ENCODE results near the gene TMEM63C.

Gene TMEM63C

DNA sequence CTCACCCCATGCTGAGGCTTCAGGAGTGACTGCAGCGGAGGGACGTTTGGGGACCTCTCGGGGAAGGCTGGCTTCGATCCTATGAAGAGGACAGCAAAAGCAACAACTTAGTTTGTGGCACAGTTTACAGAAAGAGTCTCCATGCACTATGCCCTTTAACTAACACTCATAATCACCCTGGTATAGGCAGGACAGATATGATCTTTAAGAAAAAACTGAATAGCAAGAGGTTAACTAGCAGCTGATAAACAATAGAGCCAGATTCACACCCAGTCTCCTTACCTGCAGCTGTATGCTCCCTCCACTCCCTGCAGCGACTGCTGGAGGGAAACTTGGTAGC, 27.4 kb downstream of the TMEM63C start:
- POLR2A ChIA-PET = no interaction called here
- no peaks in the 10 kb centered on the region for H3K9me3 ChIP-seq (ENCODE audit: control insufficient read depth, insufficient read depth, low read depth, low read length)

DNA sequence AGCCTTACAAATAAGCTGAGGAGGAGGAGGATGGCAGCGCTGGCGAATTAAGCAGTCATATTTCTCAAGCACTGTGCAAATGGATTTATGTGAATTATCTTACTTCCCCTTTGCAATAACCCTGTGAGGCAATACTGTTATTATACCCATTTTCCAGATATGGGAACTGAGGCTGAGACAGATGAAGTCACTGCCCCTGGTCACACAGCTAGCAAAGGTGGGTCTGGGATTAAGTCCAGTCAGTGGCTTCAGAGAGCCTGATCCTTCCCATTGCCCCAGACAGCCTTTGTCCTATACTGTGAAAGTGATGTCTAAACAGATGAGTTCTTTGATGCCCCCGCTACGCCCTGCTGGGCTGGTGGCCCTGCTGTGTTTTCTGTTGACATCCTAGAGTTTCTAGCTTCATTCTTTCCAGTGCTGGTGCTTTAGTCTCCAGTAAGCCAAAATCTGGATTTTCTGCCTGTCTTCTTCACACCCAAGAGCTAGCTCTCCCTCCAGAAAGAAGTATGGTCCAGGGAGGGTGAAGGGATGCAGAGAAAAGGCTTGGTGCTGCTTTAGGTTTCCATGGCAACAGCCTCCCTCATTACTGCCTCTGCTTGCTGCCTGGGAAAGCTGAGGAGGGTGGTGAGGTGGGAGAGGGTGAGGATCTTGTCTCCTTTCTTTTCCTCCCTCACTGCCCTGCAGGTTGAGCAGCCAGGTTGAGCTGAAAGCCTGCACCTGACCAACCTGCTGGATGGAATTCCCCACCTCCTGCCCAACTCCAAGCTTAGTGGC, 30.7 kb downstream of the TMEM63C start:
- no peaks in the 10 kb centered on the region for H3K9me3 ChIP-seq (ENCODE audit: control insufficient read depth, insufficient read depth, low read depth, low read length)
- ChIA-PET CTCF (interaction anchor here (1.1 to 3.9 kb wide), 17 partner anchors 9 to 247 kb away, joined by 3 to 24 read pairs (median 4); partner anchors contain the start of gene TMEM63C), POLR2A (no interaction called here)
- TF ChIP-seq ZNF214 (tag by site-specific recombination; IDR thresholded peaks at IDR 0.05; ENCODE audit: borderline replicate concordance) = no peak
- no peak for TF ChIP-seq ZNF2 (tag by site-specific recombination; IDR thresholded peaks at IDR 0.05)
- TF ChIP-seq ZNF624 (tag by site-specific recombination; IDR thresholded peaks at IDR 0.05) = no peak
- TF ChIP-seq, protein P1, sequence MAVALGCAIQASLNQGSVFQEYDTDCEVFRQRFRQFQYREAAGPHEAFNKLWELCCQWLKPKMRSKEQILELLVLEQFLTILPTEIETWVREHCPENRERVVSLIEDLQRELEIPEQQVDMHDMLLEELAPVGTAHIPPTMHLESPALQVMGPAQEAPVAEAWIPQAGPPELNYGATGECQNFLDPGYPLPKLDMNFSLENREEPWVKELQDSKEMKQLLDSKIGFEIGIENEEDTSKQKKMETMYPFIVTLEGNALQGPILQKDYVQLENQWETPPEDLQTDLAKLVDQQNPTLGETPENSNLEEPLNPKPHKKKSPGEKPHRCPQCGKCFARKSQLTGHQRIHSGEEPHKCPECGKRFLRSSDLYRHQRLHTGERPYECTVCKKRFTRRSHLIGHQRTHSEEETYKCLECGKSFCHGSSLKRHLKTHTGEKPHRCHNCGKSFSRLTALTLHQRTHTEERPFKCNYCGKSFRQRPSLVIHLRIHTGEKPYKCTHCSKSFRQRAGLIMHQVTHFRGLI (tag by site-specific recombination; IDR thresholded peaks at IDR 0.05) = no peak
- TF ChIP-seq ZNF701 (tag by site-specific recombination; IDR thresholded peaks at IDR 0.05) = no peak
- TF ChIP-seq ZNF596 (tag by site-specific recombination; IDR thresholded peaks at IDR 0.05) = no peak
- TF ChIP-seq GLI2 (tag by site-specific recombination; IDR thresholded peaks at IDR 0.05; ENCODE audit: borderline replicate concordance, low read depth) = no peak
- no peak for TF ChIP-seq ZNF423 (tag by site-specific recombination; IDR thresholded peaks at IDR 0.05)
- no peak for TF ChIP-seq ZNF623 (tag by site-specific recombination; IDR thresholded peaks at IDR 0.05)
- TF ChIP-seq IKZF3 (tag by site-specific recombination; IDR thresholded peaks at IDR 0.05) = no peak
- TF ChIP-seq, protein P2, sequence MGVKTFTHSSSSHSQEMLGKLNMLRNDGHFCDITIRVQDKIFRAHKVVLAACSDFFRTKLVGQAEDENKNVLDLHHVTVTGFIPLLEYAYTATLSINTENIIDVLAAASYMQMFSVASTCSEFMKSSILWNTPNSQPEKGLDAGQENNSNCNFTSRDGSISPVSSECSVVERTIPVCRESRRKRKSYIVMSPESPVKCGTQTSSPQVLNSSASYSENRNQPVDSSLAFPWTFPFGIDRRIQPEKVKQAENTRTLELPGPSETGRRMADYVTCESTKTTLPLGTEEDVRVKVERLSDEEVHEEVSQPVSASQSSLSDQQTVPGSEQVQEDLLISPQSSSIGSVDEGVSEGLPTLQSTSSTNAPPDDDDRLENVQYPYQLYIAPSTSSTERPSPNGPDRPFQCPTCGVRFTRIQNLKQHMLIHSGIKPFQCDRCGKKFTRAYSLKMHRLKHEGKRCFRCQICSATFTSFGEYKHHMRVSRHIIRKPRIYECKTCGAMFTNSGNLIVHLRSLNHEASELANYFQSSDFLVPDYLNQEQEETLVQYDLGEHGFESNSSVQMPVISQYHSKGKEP (tag by site-specific recombination; IDR thresholded peaks at IDR 0.05) = no peak
- TF ChIP-seq KLF16 (tag by site-specific recombination; IDR thresholded peaks at IDR 0.05) = no peak
- no peak for TF ChIP-seq OVOL3 (tag by site-specific recombination; IDR thresholded peaks at IDR 0.05)
- TF ChIP-seq, protein P3, sequence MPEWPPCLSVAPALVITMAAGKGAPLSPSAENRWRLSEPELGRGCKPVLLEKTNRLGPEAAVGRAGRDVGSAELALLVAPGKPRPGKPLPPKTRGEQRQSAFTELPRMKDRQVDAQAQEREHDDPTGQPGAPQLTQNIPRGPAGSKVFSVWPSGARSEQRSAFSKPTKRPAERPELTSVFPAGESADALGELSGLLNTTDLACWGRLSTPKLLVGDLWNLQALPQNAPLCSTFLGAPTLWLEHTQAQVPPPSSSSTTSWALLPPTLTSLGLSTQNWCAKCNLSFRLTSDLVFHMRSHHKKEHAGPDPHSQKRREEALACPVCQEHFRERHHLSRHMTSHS (tag by site-specific recombination; IDR thresholded peaks at IDR 0.05) = no peak
- TF ChIP-seq, protein P4, sequence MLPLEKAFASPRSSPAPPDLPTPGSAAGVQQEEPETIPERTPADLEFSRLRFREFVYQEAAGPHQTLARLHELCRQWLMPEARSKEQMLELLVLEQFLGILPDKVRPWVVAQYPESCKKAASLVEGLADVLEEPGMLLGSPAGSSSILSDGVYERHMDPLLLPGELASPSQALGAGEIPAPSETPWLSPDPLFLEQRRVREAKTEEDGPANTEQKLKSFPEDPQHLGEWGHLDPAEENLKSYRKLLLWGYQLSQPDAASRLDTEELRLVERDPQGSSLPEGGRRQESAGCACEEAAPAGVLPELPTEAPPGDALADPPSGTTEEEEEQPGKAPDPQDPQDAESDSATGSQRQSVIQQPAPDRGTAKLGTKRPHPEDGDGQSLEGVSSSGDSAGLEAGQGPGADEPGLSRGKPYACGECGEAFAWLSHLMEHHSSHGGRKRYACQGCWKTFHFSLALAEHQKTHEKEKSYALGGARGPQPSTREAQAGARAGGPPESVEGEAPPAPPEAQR (tag by site-specific recombination; IDR thresholded peaks at IDR 0.05) = no peak
- TF ChIP-seq ZNF549 (tag by site-specific recombination; IDR thresholded peaks at IDR 0.05) = no peak
- TF ChIP-seq, protein P5, sequence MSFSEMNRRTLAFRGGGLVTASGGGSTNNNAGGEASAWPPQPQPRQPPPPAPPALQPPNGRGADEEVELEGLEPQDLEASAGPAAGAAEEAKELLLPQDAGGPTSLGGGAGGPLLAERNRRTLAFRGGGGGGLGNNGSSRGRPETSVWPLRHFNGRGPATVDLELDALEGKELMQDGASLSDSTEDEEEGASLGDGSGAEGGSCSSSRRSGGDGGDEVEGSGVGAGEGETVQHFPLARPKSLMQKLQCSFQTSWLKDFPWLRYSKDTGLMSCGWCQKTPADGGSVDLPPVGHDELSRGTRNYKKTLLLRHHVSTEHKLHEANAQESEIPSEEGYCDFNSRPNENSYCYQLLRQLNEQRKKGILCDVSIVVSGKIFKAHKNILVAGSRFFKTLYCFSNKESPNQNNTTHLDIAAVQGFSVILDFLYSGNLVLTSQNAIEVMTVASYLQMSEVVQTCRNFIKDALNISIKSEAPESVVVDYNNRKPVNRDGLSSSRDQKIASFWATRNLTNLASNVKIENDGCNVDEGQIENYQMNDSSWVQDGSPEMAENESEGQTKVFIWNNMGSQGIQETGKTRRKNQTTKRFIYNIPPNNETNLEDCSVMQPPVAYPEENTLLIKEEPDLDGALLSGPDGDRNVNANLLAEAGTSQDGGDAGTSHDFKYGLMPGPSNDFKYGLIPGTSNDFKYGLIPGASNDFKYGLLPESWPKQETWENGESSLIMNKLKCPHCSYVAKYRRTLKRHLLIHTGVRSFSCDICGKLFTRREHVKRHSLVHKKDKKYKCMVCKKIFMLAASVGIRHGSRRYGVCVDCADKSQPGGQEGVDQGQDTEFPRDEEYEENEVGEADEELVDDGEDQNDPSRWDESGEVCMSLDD (tag by site-specific recombination; IDR thresholded peaks at IDR 0.05) = no peak
- no peaks in the 10 kb centered on the region for H3K4me1 ChIP-seq (ENCODE audit: control insufficient read depth, insufficient read depth, low read length)
- H3K36me3 ChIP-seq (ENCODE audit: control insufficient read depth in 2 of 2, insufficient read depth in 1 of 2, low read length in 2 of 2) = no peaks in the 10 kb centered on the region
- H3K27ac ChIP-seq (ENCODE audit: extremely low read depth, low read depth, low read length) = no peak overlapping the region
- no peak overlapping the region for H3K4me3 ChIP-seq (ENCODE audit: low read depth, low read length)

More for the DNA sequence above, 27.4 kb downstream of the TMEM63C start:
- no peak for TF ChIP-seq ZNF529 (tag by site-specific recombination; IDR thresholded peaks at IDR 0.05; ENCODE audit: insufficient replicate concordance)
- no peak for TF ChIP-seq GLI4 (tag by site-specific recombination; IDR thresholded peaks at IDR 0.05)
- Histone ChIP-seq H3K27ac (ENCODE audit: extremely low read depth, low read depth, low read length) (no peak overlapping the region), H3K4me1 (ENCODE audit: control insufficient read depth, insufficient read depth, low read length) (no peaks in the 10 kb centered on the region), H3K4me3 (ENCODE audit: low read depth, low read length) (no peak overlapping the region), H3K36me3 (ENCODE audit: control insufficient read depth in 2 of 2, insufficient read depth in 1 of 2, low read length in 2 of 2) (no peaks in the 10 kb centered on the region)
- CTCF ChIA-PET = interaction anchor here (0.8 to 1.9 kb wide), 2 partner anchors 53 to 66 kb away, joined by 4 to 5 read pairs; no protein-coding TSS in a partner anchor
